ENCODE results near the gene HRCT1. TPM values are rescaled to one million over a fixed set of nuclear protein-coding genes. Genes with fewer than 3 reads are reported as not detected.

HRCT1 gene
- total and polyA plus RNA-seq, 11 donors, result 0.97 to 9.5 (median 4.4) TPM

DNA sequence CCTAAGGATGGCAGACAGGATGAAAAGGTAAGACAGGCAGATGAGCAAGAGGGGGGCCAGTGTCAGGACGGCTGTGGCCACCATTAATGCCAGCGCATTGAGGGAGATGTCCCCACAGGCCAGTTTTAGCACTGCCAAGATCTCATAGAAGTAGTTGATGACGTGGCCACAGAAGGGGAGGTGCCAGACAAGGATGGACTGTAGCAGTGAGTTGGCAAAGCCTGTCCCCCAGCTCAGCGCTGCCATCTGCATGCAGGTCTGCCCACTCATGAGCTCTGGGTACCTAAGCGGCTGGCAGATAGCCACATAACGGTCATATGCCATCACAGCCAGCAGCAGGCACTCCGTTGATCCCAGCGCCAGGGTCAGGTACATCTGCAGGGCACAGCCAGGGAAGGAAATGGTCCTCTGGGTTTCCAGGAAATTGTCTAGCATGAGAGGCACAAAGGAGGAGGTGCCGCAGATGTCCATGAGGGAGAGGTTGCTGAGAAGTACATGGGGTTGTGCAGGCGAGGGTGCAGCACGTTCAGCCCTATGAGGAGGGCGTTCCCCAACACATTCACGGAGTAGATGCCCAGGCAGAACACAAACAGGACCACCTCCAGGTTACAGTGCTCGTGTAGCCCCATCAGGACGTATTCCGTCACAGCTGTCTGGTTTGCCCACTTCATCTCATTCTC lies 46.6 kb upstream of the HRCT1 start:
- TF ChIP-seq, protein P1, sequence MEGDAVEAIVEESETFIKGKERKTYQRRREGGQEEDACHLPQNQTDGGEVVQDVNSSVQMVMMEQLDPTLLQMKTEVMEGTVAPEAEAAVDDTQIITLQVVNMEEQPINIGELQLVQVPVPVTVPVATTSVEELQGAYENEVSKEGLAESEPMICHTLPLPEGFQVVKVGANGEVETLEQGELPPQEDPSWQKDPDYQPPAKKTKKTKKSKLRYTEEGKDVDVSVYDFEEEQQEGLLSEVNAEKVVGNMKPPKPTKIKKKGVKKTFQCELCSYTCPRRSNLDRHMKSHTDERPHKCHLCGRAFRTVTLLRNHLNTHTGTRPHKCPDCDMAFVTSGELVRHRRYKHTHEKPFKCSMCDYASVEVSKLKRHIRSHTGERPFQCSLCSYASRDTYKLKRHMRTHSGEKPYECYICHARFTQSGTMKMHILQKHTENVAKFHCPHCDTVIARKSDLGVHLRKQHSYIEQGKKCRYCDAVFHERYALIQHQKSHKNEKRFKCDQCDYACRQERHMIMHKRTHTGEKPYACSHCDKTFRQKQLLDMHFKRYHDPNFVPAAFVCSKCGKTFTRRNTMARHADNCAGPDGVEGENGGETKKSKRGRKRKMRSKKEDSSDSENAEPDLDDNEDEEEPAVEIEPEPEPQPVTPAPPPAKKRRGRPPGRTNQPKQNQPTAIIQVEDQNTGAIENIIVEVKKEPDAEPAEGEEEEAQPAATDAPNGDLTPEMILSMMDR (IDR thresholded peaks at IDR 0.05), result no peak
- TF ChIP-seq POLR2A (IDR thresholded peaks at IDR 0.05), result no peak
- peaks cover 0 to 24% (median 0%) of the 10 kb centered on the region in 9 donors for H3K27me3 ChIP-seq
- WGBS, 4 donors, result 55 to 67% (median 64%) methylated on average over 11 to 16 of the region's 16 CpGs
- ATAC-seq (peak; percentile 34 to 49 (median 38)), DNase-seq (peak in 2 of 5 donors; percentile 51 to 56)
- no peak overlapping the region for H3K27ac ChIP-seq
- intact Hi-C loops (cut with DNase I), result no loop called here
- no peak overlapping the region for H3K4me3 ChIP-seq
- no peaks in the 10 kb centered on the region for H3K36me3 ChIP-seq
- no peaks in the 10 kb centered on the region for H3K9me3 ChIP-seq
- H3K4me1 ChIP-seq, result peaks cover 0 to 23% (median 0%) of the 10 kb centered on the region in 12 donors

DNA sequence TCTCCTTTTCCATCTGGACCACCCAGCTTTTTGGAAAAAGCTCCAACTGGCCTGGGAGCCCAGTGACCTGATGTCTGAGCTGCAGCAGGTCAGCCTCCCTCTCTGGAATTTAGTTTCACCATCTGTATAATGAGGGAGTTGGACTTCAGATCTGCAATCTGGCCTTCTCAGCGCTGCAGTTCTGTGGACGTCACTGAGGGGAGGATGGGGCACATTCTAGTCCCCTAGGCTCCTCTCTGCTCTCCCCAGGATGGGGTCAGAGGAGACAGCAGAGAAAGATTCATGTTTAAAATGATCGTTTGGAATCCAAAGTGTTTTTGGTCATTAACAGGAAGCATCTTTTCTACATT lies 46.0 kb upstream of the HRCT1 start:
- H3K27ac ChIP-seq, result no peak overlapping the region
- TF ChIP-seq POLR2A (IDR thresholded peaks at IDR 0.05), result no peak
- TF ChIP-seq, protein P1 (IDR thresholded peaks at IDR 0.05), result no peak
- H3K4me3 ChIP-seq, result no peak overlapping the region
- DNase-seq, result no peak
- intact Hi-C loops (cut with DNase I), result no loop called here
- H3K4me1 ChIP-seq, result peaks cover 0 to 23% (median 0%) of the 10 kb centered on the region in 12 donors
- H3K27me3 ChIP-seq, result peaks cover 0 to 26% (median 0%) of the 10 kb centered on the region in 9 donors
- WGBS, 4 donors, result 48 to 59% (median 59%) methylated on average over 3 of the region's 3 CpGs
- no peaks in the 10 kb centered on the region for H3K36me3 ChIP-seq
- no peaks in the 10 kb centered on the region for H3K9me3 ChIP-seq
- no peak for ATAC-seq

DNA sequence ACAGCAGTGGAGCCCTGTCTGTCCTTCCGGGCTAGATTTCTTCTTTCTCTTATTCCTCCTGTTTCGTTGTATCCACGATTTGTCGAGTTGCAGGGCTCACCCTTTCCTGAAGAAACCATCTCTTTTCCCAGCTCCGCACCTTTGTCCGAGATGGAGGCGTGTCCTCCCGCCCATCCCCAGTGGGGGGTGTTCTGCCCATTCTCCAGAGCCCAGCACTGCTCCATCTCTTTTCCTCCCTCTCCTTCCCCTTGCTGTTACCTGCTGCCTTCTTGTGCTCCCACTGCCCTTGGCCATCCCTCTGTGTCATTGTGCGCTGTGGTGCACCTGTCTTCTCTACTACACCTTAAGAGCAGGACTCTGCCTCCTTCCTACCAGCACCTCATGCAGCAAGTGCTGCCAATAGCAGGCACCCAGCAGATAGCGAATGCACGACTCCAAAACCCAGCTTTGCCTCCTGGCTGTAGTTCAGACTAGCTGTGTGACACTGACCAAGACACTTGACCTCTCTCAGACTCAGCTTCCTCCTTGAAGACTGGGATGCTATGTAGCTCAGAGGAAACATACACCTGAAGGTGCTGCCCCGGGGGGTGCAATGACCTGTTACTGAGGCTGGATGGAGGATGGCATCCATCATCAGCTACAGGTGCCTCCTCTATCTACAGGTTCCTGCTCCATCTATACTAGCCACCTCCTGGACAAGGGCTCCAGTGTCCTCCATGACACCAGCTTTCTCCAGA lies 44.7 kb upstream of the HRCT1 start:
- 68 to 74% (median 73%) methylated on average over 12 of the region's 12 CpGs for WGBS, 4 donors
- no peak for ATAC-seq

DNA sequence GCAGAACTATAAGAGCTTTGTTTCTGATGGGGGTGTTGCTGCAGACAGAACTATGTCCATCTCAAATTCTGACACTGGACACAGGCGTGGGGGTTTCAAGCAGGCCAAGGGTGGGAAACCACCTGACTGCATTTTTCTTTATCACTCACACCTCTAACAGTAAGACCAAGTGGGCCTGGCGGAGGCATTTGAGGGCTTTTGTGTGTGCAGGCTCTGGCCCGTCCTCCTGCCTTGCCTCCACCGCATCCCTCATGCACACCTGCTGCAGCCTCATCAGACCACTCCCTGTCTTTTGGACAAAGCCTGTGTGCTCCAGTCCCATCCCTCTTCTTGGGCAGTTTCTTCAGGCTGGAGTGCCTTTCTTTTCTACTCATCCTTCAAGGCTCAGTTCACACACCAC lies 43.7 kb upstream of the HRCT1 start:
- Histone ChIP-seq H3K4me3 (no peak overlapping the region), H3K27me3 (peaks cover 0 to 20% (median 0%) of the 10 kb centered on the region in 9 donors), H3K36me3 (no peaks in the 10 kb centered on the region), H3K4me1 (peaks cover 0 to 23% (median 0%) of the 10 kb centered on the region in 12 donors), H3K9me3 (no peaks in the 10 kb centered on the region), H3K27ac (no peak overlapping the region)
- WGBS, 4 donors, result 87 to 96% (median 92%) methylated on average over 4 of the region's 4 CpGs
- no peak for ATAC-seq
- DNase-seq, result no peak
- TF ChIP-seq, protein P1 (IDR thresholded peaks at IDR 0.05), result no peak
- no peak for TF ChIP-seq POLR2A (IDR thresholded peaks at IDR 0.05)
- intact Hi-C loops (cut with DNase I), result no loop called here

More for the DNA sequence above, 44.7 kb upstream of the HRCT1 start:
- no peak for TF ChIP-seq POLR2A (IDR thresholded peaks at IDR 0.05)
- TF ChIP-seq, protein P1 (IDR thresholded peaks at IDR 0.05), result no peak
- DNase-seq, result no peak
- H3K9me3 ChIP-seq, result no peaks in the 10 kb centered on the region
- no peak overlapping the region for H3K4me3 ChIP-seq
- no peaks in the 10 kb centered on the region for H3K36me3 ChIP-seq
- peaks cover 0 to 26% (median 0%) of the 10 kb centered on the region in 9 donors for H3K27me3 ChIP-seq
- no peak overlapping the region for H3K27ac ChIP-seq
- peaks cover 0 to 23% (median 0%) of the 10 kb centered on the region in 12 donors for H3K4me1 ChIP-seq
- intact Hi-C loops (cut with DNase I), result no loop called here

All from heart left ventricle (tissue), 16 donors.